ENCODE data around the gene FAM114A1. TPM values are rescaled to one million over a fixed set of nuclear protein-coding genes. Genes with fewer than 3 reads are reported as not detected.

The FAM114A1 gene
- total RNA-seq, 1 donor: 378 TPM

DNA sequence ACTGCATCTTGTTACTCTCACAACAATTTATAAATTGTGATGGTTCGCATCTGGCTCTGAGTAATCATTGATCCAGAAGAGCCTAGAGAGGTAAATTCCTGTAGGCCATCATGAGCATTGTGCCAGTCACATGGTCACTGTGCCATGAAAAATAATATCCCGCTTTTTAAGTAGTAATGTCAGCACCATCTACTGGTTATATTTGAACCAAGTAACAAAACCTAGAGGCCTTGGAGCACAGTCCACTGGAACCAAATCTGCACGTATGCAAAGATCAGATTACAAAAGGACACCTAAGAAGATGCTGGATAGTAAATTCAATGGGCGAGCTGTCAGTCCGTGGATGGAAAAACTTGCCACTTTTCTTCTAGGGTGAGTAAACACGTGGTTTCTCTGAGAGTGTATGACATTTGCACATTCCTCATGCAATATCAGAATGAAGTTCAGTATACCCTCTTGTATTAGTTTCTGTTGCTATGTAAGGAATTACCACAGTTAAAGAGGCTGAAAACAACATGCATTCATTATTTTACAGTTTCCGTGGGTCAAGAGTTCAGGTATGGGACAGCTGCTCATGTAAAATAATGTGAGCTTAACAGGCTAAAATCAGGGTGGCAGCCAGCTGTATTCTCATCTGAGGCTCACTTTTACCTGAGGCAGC is 26.8 kb downstream of the FAM114A1 start:
- no peak overlapping the region for H3K4me3 ChIP-seq (ENCODE audit: low read depth, low read length)
- no peak for TF ChIP-seq CTCF (IDR thresholded peaks at IDR 0.05; ENCODE audit: insufficient read depth, low read length)
- no peak for DNase-seq (ENCODE audit: low read depth)

GRCh38 chr4:38896940-38897339 is 29.3 kb downstream of the FAM114A1 start:
- H3K4me3 ChIP-seq (ENCODE audit: low read depth, low read length): no peak overlapping the region
- DNase-seq (ENCODE audit: low read depth): peak; percentile 64
- TF ChIP-seq CTCF (IDR thresholded peaks at IDR 0.05; ENCODE audit: insufficient read depth, low read length): no peak

DNA sequence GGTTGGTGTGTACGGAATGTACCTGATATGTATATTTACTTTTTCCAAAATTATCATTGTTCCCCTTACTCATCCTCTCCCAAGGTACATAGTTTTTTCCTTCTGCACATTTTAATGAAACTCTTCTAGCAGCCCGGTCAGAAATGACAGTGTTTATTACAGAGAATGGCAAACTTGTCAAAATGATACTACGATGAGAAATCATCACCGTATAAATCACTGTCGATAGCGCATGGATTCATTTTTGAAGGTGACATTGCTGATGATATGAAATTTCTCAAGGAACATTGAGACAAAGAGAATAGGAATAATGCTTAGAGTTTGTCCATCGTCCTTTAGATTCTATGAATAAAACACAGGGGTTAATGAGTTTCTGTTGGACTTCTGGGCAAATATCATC is 30.6 kb downstream of the FAM114A1 start:
- no peak for TF ChIP-seq CTCF (IDR thresholded peaks at IDR 0.05; ENCODE audit: insufficient read depth, low read length)
- H3K4me3 ChIP-seq (ENCODE audit: low read depth, low read length): no peak overlapping the region
- no peak for DNase-seq (ENCODE audit: low read depth)

DNA sequence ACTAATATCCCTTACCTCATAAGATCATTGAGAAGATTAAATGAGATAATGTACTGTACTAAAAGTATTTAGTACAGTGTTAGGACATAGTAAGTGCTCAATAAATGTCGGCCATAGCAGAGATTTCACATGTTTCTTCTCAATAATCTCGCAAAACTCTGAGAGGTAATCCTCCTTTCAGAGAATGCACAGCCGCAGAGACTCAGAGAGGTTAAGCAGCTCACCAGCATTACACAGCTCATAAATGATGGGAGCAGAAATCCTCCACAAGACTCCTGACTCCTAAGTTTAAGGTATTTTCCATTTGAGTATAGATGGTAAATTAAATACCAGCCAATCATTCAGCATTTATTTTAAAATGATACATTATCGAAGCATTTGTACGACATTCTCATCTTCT is 34.6 kb downstream of the FAM114A1 start:
- no peak for TF ChIP-seq CTCF (IDR thresholded peaks at IDR 0.05; ENCODE audit: insufficient read depth, low read length)
- DNase-seq (ENCODE audit: low read depth): no peak
- no peak overlapping the region for H3K4me3 ChIP-seq (ENCODE audit: low read depth, low read length)

DNA sequence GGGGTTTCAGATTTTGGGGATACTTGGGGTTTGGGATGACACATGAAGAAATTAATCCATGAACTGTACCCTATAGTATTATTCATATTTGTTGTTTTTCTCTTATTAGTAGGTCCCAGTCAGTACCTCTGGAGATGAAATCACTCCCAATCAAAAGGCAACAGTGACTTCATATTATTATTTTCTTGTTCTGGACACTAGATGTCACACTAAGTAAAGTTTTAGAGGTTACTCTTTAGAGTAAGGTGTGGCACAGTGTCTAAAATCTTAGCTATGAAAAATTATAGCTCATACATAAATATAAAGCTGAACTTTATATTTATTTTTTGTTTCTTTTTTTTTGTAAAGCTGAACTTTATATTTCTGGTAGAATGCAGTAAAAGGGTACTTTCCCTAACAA is 35.1 kb downstream of the FAM114A1 start:
- DNase-seq (ENCODE audit: low read depth): peak; percentile 39

GRCh38 chr4:38904090-38904666 is 36.6 kb downstream of the FAM114A1 start:
- H3K4me3 ChIP-seq (ENCODE audit: low read depth, low read length): no peak overlapping the region
- TF ChIP-seq CTCF (IDR thresholded peaks at IDR 0.05; ENCODE audit: insufficient read depth, low read length): no peak
- no peak for DNase-seq (ENCODE audit: low read depth)

More for the DNA sequence above, 35.1 kb downstream of the FAM114A1 start:
- H3K4me3 ChIP-seq (ENCODE audit: low read depth, low read length): no peak overlapping the region
- TF ChIP-seq CTCF (IDR thresholded peaks at IDR 0.05; ENCODE audit: insufficient read depth, low read length): peak; percentile 3
